Measurements from ENCODE around the gene FAP. TPM values are rescaled to one million over a fixed set of nuclear protein-coding genes. Genes with fewer than 3 reads are reported as not detected.
A peak's percentile ranks its signal among the peaks of the same experiment; 100 is the strongest.

Gene FAP
- total RNA-seq, 1 donor from 2014 or later, result 1.1 TPM

GRCh38 chr2:162258686-162259085 is 15.4 kb upstream of the FAP start:
- no peaks in the 10 kb centered on the region for H3K36me3 ChIP-seq (ENCODE audit: control insufficient read depth, insufficient read depth, low read length)
- no peaks in the 10 kb centered on the region for H3K27me3 ChIP-seq (ENCODE audit: control insufficient read depth, insufficient read depth, low read length)
- no peak for TF ChIP-seq CTCF (IDR thresholded peaks at IDR 0.05; ENCODE audit: insufficient read depth, low read length, severe bottlenecking)
- no peak for FAIRE-seq
- no peak overlapping the region for H3K4me3 ChIP-seq (ENCODE audit: low read depth, low read length)
- DNase-seq (ENCODE audit: low read depth), result no peak

DNA sequence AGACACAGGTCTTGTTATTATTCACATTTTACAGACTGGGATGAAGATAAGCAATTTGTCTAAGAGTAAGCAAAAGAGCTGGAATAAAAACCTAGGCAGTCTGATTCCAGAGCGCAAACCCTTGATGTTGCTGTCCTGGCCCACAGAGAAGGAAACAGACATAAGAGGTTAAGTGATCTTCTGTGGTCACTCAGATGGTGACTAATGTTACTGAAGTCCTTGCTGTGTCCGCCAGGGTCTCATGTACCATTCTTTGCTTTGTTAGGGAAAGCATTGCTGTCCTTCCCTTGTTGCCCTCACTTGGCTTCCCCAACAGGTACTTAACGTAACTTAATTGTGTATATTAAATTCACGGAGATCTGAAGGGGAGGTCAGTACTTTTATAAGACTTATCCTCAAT is 14.9 kb upstream of the FAP start:
- no peaks in the 10 kb centered on the region for H3K27me3 ChIP-seq (ENCODE audit: control insufficient read depth, insufficient read depth, low read length)
- no peak for TF ChIP-seq CTCF (IDR thresholded peaks at IDR 0.05; ENCODE audit: insufficient read depth, low read length, severe bottlenecking)
- FAIRE-seq (no peak), DNase-seq (ENCODE audit: low read depth) (no peak)
- no peaks in the 10 kb centered on the region for H3K36me3 ChIP-seq (ENCODE audit: control insufficient read depth, insufficient read depth, low read length)
- H3K4me3 ChIP-seq (ENCODE audit: low read depth, low read length), result no peak overlapping the region

DNA sequence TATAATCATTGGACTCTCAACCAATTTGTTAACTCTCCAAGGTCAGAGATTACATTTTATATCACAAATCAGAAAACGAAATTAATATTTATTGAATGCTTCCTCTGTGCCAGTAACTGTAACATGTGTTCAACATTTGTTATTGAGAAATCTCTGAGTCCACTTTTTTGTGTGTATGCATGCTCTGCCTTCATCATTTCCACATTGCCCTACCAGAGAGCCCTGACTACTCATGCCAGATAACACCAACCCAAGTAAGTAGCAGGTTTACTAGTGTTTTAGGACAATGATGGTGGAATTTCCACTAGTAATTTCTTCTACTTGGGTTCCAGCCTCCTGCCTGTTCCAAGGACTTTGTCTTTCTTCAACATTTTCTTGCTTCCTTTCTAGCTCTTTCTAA is 14.2 kb upstream of the FAP start:
- no peak for DNase-seq (ENCODE audit: low read depth)
- no peak for TF ChIP-seq CTCF (IDR thresholded peaks at IDR 0.05; ENCODE audit: insufficient read depth, low read length, severe bottlenecking)
- no peaks in the 10 kb centered on the region for H3K27me3 ChIP-seq (ENCODE audit: control insufficient read depth, insufficient read depth, low read length)
- H3K4me3 ChIP-seq (ENCODE audit: low read depth, low read length), result no peak overlapping the region
- H3K36me3 ChIP-seq (ENCODE audit: control insufficient read depth, insufficient read depth, low read length), result no peaks in the 10 kb centered on the region
- FAIRE-seq, result no peak

DNA sequence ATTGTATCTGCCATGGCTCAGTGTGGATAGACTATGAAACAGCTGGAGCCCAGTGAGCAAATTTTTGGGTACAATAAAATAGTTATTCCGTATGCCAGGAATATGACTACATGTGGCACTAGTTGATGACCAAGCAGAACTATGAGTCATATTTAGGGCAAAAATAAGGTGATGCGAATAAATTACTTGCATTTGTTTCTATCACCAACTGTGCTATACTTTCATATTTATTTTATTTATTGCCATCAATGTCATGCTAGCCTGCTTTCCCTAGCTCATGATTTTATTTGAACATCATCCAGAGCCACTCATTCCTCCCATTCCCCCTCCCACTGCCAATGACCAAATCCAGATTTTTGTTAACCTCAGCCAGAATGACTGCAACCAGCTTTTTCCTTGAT is 13.3 kb upstream of the FAP start:
- FAIRE-seq (no peak), DNase-seq (ENCODE audit: low read depth) (peak; percentile 59)
- Histone ChIP-seq H3K4me3 (ENCODE audit: low read depth, low read length) (no peak overlapping the region), H3K27me3 (ENCODE audit: control insufficient read depth, insufficient read depth, low read length) (no peaks in the 10 kb centered on the region), H3K36me3 (ENCODE audit: control insufficient read depth, insufficient read depth, low read length) (no peaks in the 10 kb centered on the region)
- no peak for TF ChIP-seq CTCF (IDR thresholded peaks at IDR 0.05; ENCODE audit: insufficient read depth, low read length, severe bottlenecking)

DNA sequence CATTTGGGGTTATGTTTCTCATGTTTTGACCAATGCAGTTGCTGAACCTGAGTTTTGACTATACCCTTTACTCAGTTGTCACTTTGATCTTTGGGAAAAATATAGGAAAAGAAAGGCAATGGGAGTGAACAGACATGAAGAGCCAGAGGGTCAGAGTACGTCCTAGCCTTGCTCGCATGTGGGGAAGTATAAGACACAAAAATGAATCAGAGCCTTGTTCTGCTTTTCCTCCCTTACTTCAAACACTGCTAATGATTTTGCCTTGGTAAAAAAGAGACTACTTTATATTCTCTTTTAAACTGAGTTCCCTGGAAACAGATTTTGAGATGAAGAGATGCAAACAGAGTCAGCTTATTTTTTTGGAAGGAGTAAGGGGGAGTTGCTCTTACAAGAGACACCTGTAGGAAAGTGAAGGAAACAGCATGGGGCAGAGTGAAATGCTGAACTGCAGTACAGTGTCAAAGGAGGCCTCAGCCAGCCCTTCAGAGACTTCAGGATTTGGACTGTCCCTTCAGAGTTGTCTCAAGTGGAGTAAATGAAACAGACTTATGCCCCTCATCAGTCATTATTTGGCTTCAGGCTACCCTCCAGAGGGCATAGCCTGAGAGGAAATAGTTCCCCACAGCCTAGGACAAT is 11.1 kb upstream of the FAP start:
- Histone ChIP-seq H3K36me3 (ENCODE audit: control insufficient read depth, insufficient read depth, low read length) (no peaks in the 10 kb centered on the region), H3K4me3 (ENCODE audit: low read depth, low read length) (no peak overlapping the region), H3K27me3 (ENCODE audit: control insufficient read depth, insufficient read depth, low read length) (no peaks in the 10 kb centered on the region)
- no peak for FAIRE-seq
- DNase-seq (ENCODE audit: low read depth), result no peak
- no peak for TF ChIP-seq CTCF (IDR thresholded peaks at IDR 0.05; ENCODE audit: insufficient read depth, low read length, severe bottlenecking)

- TF ChIP-seq CTCF (IDR thresholded peaks at IDR 0.05; ENCODE audit: insufficient read depth, low read length, severe bottlenecking), result no peak
- H3K36me3 ChIP-seq (ENCODE audit: control insufficient read depth, insufficient read depth, low read length), result no peaks in the 10 kb centered on the region
- FAIRE-seq (no peak), DNase-seq (ENCODE audit: low read depth) (no peak)
- no peak overlapping the region for H3K4me3 ChIP-seq (ENCODE audit: low read depth, low read length)
- no peaks in the 10 kb centered on the region for H3K27me3 ChIP-seq (ENCODE audit: control insufficient read depth, insufficient read depth, low read length)
Measured at GRCh38 chr2:162253435-162253834, 10.2 kb upstream of the FAP start.

Data from bronchial epithelial cell (primary cell).